NCI-H345 treated with DMSO at 0.1 percent for 48 hours (cell line): ENCODE results near the gene RASGEF1B.
"Not testable (repeated sequence)": the region's sequence is repeated elsewhere in the genome, so short reads cannot be mapped to it uniquely, and the experiment has no call there.

ENCODE experiments used
- DNase-seq: peaks from one replicate; lab custom pipeline; 2025; ENCODE audit not compliant: unreplicated experiment; lab: John Stamatoyannopoulos, UW

Gene RASGEF1B

GRCh38 chr4:81498551-81499099 is 26.9 kb upstream of the RASGEF1B start:
- DNase-seq = no peak

- DNase-seq = no peak
These were observed 26.3 kb upstream of the RASGEF1B start for GRCh38 chr4:81498046-81498445.

- DNase-seq = no peak
These were observed 23.6 kb upstream of the RASGEF1B start for GRCh38 chr4:81495345-81495744.

- DNase-seq = no peak
These were observed 22.3 kb upstream of the RASGEF1B start for GRCh38 chr4:81494031-81494431.

- DNase-seq = no peak
These were observed 21.0 kb upstream of the RASGEF1B start for GRCh38 chr4:81492606-81493230.

GRCh38 chr4:81491943-81492342 is 20.2 kb upstream of the RASGEF1B start:
- DNase-seq = no peak

GRCh38 chr4:81490403-81491160 is 18.9 kb upstream of the RASGEF1B start:
- no peak for DNase-seq

- DNase-seq = no peak
These were observed 14.8 kb upstream of the RASGEF1B start for GRCh38 chr4:81486502-81486901.

GRCh38 chr4:81485310-81485980 is 13.7 kb upstream of the RASGEF1B start:
- no peak for DNase-seq

- DNase-seq = no peak
These were observed 10.6 kb upstream of the RASGEF1B start for GRCh38 chr4:81482326-81482725.

- DNase-seq = no peak
These were observed 9.4 kb upstream of the RASGEF1B start for GRCh38 chr4:81481151-81481550.

- not testable (repeated sequence) for DNase-seq
These were observed 7.9 kb upstream of the RASGEF1B start for GRCh38 chr4:81479573-81479972.

- DNase-seq = peak; percentile 19
These were observed 1.9 kb upstream of the RASGEF1B start for GRCh38 chr4:81473331-81474265.

- peak; percentile 68 for DNase-seq
These were observed 825 bp upstream of the RASGEF1B start for GRCh38 chr4:81472281-81473182.

- DNase-seq = no peak
These were observed 464 bp downstream of the RASGEF1B start for GRCh38 chr4:81471298-81471587.

GRCh38 chr4:81470456-81471297 is 1.0 kb downstream of the RASGEF1B start:
- DNase-seq = no peak

GRCh38 chr4:81469781-81470455 is 1.8 kb downstream of the RASGEF1B start:
- no peak for DNase-seq

GRCh38 chr4:81468678-81469077 is 3.0 kb downstream of the RASGEF1B start:
- no peak for DNase-seq

GRCh38 chr4:81467672-81467964 is 4.1 kb downstream of the RASGEF1B start:
- no peak for DNase-seq
